NCI-H146 (cell line): ENCODE measurements around the gene C10orf90.

Experiments used
- DNase-seq: peaks from one replicate; lab custom pipeline; 2025; lab: John Stamatoyannopoulos, UW

C10orf90 gene

DNA sequence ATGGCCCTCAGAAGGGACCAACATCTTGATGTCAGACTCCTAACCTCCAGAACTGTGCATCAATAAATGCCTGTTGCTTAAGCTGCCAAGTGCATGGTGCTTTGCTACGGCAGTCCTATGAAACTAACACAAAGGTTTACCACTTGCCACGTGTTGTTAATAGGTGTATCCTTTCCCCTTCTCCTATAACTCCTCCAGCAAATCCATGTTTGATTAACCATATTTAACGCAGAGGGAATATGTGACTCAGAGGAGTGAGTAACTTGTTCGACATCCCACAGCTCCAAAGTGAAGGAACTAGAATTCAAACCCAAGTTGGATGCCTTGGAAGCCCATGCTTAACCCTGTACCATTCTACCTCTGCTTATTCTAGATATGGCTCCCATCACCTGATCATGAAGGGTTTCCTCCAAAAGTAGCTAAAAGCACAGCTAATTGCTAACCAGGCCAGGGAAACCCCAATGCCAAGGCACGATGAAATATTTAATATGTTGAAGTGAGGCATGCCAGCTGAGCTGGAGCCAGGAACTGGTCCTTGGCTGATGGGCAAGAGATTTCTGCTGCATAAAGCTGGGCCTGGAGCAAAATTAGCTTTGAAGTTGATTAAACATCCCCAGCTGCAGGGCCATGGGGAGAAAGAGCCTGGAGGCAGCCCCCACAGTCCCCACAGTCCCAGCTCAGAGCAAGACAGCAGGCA is 131.9 kb downstream of the C10orf90 start:
- DNase-seq, result no peak

DNA sequence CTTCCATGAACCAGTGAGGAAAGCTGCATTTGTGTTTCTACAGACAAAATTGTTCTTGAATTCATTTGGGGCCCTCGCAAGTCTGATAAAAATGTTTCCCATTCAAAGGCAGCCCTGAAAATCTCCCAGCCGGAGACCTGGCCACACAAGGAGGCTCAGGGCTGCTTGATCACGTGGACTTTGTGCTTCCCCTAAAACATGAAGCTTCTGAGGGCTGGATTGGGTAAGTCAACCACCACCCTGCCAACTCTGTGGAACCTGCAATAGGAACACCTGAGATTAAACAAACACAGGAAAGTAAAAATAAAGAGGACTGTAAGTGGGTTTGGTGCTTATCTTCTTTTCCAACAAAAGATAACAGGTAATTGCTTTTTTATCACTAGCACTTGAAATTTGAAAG is 133.8 kb downstream of the C10orf90 start:
- peak; percentile 82 for DNase-seq

DNA sequence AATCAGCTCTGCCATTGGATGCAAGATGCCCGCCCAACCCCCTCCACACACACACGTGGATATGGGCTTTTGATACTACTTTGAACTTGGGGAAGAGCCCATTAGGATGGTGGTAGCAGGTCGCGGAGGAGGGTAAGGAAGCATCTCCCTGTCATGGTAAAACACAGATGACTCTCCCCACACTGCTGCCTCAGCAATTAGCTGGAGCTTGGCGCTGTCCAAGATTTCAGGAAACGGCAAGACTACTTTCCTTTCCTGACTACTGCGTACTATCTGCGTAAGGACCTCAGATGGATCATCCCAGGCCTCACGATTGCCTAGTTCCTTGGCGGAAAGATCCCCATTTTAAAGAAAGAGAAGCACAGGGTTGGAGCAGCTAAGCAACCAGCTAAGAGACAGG is 134.3 kb downstream of the C10orf90 start:
- DNase-seq, result no peak

DNA sequence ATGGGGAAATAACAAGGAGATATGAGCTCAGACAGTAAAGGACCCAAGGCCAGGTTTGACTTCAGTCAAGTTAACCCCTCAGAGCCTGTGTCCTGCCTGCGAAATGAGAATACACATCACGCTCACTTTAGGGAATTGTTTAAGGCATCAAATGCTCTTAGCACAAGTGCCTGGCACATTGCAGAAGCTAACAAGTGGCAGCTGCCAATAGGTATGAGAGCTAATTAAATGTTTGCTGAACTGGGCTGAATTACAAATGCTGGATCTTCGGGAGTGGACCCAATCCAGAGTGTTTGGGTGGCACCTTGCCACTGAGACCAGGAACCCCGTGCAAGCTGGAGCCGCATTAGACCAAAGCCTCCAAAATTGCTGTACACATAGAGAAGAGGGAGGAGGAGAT is 136.8 kb downstream of the C10orf90 start:
- DNase-seq, result no peak

DNA sequence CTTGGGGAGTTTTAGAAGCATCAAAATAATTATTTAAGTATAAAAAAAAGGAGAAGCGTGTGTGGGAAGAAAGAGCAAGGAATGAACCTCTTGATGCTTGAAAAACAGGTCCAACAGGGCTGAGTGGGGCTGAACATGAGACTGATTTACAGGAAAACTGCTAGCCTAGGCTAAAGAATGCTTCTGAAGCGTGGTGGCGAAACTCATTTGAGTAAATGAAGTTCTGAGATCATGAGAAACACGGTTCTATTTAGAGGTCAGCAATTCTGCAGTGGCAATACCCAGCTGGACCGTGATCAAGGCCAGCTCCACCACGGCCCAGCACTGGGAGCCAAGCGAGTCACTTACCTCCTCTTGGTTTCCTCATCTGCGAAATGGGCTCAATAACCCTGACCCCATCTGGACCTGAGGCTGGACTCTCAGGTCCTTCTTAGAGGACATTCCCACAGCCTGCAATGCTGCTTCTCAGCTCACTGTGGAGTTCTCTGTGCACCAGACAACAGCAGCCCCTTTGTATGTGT is 142.1 kb downstream of the C10orf90 start:
- DNase-seq, result no peak

DNA sequence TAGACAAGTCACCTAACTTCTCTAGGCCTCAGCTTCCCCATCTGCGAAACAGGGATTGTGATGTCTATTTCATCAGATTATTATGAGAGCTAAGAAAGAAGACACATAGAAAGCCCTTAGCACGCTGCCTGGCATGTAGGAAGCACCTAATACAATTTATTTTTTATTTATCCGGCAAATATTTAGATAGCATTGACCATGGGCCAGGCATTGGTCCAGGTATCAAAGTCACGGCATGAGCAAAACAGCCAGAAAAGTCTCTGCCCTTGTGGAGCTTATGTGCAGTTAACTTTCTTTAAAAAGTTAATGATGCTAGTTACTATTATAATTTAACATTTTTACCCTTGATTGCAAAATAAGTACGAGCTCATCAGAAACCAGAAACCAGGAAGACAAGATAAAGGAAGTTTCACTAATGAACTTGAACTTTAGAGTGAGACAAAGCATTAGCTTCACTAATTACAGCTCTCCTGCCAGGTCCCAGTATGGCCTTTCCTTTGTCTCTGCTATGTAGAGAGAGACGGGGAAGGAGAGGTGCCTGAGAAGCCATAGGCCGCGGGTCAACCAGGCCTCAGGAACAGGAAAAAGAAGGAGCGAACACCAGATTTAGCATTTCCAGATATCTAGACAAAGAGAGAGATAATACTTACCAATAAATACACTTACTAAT is 142.7 kb downstream of the C10orf90 start:
- peak; percentile 17 for DNase-seq

DNA sequence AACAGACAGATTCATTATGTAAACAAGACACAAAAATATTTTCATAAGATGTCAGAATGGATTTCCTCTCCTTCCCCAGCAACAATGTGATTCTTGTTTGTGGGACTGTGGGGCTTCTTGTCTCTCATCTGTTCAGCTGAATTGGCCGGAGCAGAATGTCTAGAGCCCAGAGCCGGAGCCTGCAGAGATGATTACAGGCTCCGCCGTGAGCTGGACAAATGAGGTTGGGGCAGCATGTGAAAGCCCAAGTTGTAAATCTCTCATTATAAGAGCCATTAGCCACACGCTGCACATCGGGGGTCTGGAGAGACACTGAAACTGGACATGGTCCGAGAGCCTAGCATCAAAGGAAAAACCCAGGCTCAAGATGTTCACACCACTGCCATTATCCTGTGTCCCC is 145.2 kb downstream of the C10orf90 start:
- DNase-seq, result peak; percentile 83

DNA sequence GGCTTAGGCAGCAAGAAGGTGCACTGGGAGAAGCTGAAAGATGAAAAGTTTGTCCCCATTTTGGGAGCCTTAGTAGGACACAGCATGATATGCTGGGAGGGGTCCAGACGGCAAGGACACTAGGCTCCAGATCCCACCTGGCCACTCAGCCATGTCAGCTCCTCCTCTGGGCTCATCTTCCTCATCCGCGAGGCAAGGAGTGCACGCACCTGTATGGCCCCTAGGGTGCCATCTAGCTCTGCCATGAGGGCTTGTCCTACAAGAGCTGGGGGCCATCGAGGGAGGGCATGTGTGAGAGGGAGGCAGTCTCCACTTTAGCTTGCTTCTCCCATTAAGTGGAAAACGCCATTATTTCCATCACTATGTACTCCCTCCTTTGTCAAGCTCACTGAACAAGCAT is 146.0 kb downstream of the C10orf90 start:
- DNase-seq, result peak; percentile 17

DNA sequence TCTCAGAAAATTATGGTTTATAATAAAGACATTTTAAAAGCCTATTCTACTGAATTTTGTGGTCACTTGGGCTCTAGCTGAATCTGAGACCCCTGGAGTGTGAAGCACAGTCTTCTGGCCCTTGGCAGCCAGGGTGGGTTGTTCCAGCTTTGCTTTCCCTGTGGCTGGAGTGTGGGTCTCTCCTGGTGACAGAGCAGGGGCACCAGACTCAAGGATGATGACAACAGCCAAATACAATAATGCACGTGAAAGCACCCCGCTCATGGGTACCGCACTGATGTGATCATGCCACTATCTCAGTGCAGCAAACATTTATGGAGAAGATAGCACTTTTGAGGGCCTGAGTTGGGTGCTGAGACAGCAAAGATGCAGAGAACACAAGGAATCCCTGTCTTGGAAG is 147.4 kb downstream of the C10orf90 start:
- DNase-seq, result no peak

DNA sequence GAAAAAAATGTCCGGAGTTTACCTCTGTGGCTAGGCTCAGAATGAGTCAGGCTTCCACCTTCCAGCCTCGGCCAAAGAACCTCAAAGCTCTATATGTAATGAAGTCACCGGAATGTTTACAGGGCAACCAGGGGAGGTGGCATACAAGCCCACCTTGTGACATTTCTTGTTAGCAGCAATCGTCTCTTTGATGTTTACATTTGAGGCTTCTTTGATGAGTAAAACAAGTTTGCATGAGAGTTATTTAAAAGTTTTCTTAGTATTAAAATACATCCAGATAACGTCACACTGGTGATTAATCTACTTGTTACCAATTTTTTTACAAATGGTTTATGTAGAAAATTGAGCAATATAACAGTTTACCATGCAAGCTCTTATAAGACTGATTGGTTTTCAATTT is 149.1 kb downstream of the C10orf90 start:
- no peak for DNase-seq

DNA sequence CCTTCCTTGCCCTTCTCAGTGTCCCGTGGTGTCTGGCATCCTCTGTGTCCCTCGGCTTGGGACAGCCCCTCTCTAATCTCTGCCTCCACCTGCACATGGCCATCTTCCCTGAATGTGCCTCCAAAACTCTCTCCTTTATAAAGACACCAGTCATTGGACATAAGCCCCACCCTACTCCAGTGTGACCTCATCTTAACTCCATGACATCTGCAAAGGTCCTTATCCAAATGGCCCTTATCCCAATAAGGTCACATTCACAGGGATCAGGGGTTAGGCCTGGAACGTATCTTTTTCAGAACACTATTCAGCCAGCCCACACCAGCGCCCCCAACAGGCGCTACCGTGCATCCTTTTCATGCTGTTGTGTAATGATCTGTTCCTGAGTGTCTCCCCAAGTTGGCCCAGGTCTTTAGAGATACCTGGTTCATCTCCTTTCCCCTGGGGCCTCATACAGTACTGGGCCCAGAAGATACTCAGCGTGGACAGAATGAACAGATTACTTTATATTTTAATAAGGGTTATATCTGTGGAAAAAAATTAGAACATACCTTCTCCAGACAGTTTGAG is 149.7 kb downstream of the C10orf90 start:
- DNase-seq, result no peak

DNA sequence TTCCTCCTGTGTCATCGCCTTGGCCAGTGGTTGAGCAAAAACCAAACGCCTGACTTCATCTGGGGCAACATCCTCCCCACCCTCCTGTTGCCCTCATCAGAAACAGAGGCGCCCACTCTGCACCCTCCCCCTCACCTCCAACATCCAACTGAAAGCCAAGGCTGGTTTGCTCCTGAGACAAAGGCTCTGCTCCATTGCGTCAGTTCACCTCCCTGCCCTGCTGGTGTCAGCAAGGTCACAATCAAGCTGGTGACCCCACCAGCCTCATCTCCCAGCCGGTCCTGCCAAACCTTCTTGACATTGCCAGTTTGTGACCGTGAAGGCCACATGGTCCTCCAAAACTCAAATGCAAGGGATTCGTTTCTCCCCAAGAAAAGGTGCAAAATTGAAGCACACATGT is 150.5 kb downstream of the C10orf90 start:
- DNase-seq, result no peak

DNA sequence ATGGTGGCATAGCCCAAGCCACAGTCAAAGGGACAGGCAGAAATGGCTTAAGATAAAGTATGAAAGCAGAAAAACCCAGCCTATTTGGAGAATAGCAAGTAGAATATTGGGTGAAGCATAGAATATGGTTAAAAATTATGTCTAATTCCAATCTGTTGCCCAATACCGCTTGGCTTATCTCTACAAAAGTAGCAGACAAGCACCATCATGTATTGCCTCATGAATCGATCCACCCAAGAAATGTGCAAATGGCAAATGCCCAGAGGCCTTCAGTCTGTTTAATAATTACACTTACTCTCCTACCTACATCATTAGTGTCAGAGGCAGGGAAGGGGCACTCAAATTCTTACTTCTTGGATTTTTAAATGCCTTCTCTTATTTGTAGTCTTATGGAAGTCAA is 151.3 kb downstream of the C10orf90 start:
- DNase-seq, result no peak

DNA sequence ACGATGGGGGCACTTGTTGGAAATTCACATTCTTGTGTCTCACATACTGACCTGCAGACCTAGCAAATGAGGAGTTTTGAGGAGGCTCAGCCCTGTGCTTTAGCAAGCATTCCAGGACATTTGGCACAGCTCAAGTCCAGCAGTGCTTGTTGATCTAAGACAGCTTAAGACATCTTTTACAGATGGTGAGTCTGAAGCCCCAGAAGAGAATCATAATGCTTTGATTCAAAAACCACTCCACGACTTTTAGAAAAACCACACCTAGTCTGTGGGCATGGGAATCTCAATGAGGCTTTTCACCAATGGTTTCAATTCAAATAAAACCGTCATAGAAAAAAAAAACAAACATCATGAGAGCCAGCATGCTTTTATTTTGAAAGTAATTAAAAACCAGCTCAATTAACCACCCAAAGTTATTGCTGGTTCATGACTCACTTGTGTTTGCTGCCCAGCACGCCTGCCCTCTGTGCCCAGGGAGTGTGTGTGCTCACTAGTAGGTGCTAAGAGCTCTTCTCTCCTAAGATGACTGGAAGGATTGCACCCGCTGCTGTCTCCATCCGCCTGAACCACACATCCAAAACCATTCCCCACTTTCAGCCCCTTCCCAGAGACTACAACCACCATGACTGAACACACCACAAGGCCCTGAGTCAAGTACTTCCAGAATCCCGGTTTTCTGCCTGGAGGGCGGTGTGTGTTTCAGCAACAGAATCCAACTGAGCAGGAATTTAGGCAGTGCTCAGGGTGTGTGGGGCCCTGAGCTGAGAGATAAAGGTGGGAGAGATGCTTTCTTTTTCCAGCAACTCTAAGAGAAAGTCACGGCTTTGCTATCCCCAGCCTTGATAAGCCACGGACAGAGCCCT is 152.0 kb downstream of the C10orf90 start:
- no peak for DNase-seq

DNA sequence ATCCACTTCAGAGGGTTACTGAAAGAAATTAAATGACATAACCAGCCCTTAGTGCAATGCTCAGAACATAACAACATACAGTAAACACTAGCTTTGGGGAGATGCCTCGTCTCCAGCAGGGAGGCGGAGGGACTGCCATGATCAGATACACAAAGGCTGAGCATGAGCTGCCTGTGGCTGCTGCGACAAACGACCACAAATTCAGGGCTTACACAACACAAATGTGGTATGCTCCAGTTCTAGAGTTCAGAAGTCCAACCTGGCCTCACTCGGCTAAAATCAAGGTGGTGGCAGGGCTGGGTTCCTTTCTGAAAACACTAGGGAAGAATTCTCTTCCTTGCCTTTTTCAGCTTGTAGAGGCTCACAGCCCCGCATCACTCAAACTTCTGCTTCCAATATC is 154.0 kb downstream of the C10orf90 start:
- DNase-seq, result no peak

DNA sequence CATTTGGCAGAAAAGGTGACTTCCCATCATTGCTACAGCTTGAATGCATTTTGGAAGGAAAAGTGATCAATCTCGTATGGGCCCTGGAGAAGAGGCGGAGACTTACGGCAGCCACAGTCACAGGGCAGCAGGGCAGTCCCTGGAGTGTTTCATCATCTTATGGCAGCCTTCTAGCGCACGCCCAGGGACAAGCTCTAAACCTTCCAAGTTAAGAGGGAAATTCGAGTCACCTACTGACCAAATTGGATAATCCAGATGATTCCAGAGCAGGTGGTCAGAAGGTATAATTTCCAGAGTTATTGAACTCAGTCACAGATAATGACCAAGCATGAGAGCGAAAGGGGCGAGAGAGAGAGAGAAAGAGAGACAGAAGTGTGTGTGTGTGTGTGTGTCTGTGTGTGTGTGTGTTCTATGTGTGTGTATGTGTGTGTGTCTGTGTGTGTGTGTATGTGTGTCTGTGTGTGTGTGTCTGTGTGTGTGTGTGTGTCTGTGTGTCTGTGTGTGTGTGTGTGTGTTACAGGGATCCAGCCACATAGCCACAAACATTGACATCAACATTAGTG is 158.5 kb downstream of the C10orf90 start:
- DNase-seq, result no peak

DNA sequence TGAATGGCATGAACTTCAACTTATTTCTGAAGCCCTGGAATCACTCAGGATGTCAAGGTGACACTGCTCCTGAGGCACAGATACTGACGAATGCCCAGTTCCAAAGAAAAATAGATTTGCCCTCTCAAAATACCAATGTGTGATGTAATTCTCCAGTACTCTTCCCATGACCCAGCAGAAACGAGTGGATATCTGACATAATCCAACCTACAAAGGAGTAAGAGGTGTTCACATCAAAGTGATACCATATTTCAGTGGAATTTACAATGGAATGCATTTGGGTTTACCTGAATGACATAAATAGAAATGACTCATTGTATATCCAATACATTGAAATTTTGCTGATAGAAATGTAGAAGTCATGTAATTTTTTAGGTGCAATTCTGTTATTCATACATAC is 161.3 kb downstream of the C10orf90 start:
- no peak for DNase-seq

DNA sequence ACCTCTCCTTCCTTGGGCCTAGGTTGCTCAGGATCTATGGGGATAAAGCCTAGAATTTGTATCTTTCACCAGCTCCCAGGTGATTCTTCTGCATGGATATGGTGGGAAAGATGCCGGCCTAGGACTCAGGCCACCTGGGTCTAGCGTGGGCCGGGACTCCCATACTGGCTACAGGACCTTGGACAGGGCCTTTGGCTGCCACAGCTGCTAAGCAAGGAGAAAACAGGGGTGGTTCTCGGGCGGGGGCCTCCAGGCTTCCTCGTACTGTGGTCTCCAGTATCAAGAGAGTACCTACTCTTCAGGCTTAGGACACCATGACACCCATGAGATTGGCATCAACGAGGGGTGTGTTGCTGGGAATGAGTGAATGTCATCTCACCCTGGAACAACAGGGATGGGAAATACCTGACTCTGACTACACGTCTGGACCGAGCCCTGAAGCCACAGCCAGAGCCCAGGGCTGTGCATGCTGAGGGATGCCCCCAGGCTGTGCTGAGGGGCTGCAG is 161.9 kb downstream of the C10orf90 start:
- no peak for DNase-seq

DNA sequence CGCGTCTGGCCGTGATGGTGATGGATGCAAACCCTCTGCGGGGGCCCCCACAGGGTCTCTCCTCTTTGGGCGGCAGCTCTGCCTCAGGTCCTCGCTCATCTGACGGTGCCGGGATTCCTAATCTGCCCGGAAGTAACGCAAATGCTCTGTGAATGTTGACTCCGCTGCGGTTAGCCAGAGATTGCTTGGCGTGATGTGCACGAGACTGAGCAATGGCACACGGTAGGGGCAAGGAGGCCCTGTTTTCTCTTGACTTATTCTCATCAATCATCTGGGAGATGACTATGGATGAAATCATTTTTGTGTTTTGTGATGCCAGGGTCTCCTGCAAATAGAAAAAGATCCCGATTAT is 165.8 kb downstream of the C10orf90 start:
- no peak for DNase-seq

DNA sequence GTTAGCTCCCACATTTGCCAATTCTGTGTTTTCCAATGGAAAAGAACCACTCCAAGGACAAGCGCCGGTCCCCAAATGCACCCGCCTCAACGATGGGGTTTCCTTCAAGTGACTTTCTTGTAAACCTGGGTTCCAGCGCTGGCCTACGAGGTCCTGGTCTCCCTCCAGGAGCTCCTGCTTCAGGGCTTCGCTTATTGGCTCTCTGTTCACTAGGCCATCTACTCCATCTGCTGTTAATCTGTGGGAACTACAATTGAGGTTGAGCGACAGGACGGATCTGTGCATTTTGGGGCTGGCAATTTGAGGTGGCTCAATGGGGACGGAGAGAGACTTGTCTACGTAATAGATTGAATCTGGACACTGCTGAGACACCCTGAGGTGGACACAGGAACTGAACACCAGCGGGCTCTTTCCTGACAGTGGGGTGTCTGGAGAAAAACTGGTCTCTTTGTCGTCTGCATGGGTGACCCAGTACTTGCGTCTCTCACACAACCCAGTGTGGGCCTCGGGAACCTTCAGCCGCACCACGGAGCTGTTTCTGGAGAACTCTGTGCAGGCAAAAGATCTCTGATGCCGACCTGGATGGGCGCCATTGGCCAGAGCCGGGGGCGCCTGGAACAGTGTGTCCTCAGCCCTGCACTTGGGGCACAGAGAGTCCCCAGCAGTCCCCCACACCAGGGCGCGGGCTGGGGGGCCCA is 166.3 kb downstream of the C10orf90 start:
- peak; percentile 66 for DNase-seq

DNA sequence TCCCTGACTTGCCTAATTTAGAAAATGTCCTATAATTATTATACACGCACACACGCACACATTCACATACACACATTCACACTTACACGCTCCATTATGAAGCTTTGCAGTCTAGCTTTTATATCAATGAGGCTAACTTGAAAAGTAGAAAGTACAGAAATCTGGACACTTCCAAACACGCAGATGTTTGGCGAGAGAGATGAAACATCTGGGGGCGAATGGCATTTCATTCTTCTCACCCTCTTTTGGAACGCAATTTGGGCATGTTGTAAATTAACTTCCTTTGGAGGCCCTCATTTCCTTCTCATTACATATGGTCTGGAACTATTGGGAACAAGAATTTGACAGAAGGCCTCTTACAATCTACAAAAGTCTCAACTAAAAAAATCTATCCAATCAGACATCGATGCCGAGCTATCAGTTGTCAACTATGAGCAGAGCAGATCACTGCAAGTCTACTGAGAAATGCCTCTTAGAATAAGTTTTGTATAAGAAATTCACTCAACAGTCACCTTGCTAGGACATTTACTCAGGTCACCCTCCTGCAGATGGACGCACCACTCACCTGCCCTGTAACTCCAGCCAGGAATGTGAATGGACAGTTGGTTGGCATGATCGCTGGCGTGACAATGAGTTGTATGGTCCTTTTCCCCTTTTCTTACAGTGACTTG is 167.0 kb downstream of the C10orf90 start:
- no peak for DNase-seq
